ENCODE results near the gene SLC16A1.

- no peak for TF ChIP-seq POLR2A (IDR thresholded peaks at IDR 0.05)
- TF ChIP-seq EP300 (IDR thresholded peaks at IDR 0.05): no peak
These were observed 18.5 kb downstream of the SLC16A1 start for GRCh38 chr1:112937495-112937894.

Measured in tibial nerve (tissue), 3 donors.